ENCODE results near the gene GAS7. TPM values are rescaled to one million over a fixed set of nuclear protein-coding genes. Genes with fewer than 3 reads are reported as not detected.

Gene GAS7
- total RNA-seq, 1 experiment from 2014 or later = 12.3 TPM

- Mint-ChIP-seq H3K27ac (no peak overlapping the region), H3K4me3 (no peak overlapping the region), H3K36me3 (no peaks in the 10 kb centered on the region), H3K4me1 (peaks cover 5% of the 10 kb centered on the region; the same call in 1 of the 2 replicates), H3K27me3 (ENCODE audit: low read depth) (no peaks in the 10 kb centered on the region; the same call in 1 of the 2 replicates), H3K9me3 (no peaks in the 10 kb centered on the region)
- ATAC-seq (no peak), DNase-seq (ENCODE audit: low spot score) (no peak)
- no peak for TF ChIP-seq TEAD4 (CRISPR knock-in tag; IDR thresholded peaks at IDR 0.05)
- TF ChIP-seq NR2C2 (CRISPR knock-in tag; IDR thresholded peaks at IDR 0.05) = no peak
- TF ChIP-seq MAX (CRISPR knock-in tag; IDR thresholded peaks at IDR 0.05) = no peak
- no peak for TF ChIP-seq ATF1 (CRISPR knock-in tag; IDR thresholded peaks at IDR 0.05)
- no peak for TF ChIP-seq E2F4 (CRISPR knock-in tag; IDR thresholded peaks at IDR 0.05; ENCODE audit: borderline replicate concordance, low read depth)
- TF ChIP-seq ELF4 (CRISPR knock-in tag; IDR thresholded peaks at IDR 0.05; ENCODE audit: low read depth) = no peak
- no peak for TF ChIP-seq EMX1 (CRISPR knock-in tag; IDR thresholded peaks at IDR 0.05)
- TF ChIP-seq STAT6 (CRISPR knock-in tag; conservative IDR thresholded peaks at IDR 0.05; ENCODE audit: low read depth) = no peak
- TF ChIP-seq AR (CRISPR knock-in tag; IDR thresholded peaks at IDR 0.05) = no peak
- ChIA-PET POLR2A (no interaction called here), CTCF (interaction anchor here (1.1 to 1.3 kb wide), 3 partner anchors 8 to 336 kb away, joined by 3 to 4 read pairs (median 3); no protein-coding TSS in a partner anchor)
Measured at GRCh38 chr17:9913476-9913875, 284.9 kb downstream of the GAS7 start.

- Mint-ChIP-seq H3K27ac (no peak overlapping the region), H3K36me3 (no peaks in the 10 kb centered on the region), H3K4me3 (no peak overlapping the region), H3K4me1 (peaks cover 12% of the 10 kb centered on the region), H3K27me3 (ENCODE audit: low read depth) (no peaks in the 10 kb centered on the region; the same call in 1 of the 2 replicates), H3K9me3 (no peaks in the 10 kb centered on the region)
- ChIA-PET POLR2A (no interaction called here), CTCF (interaction anchor here (1.0 to 1.2 kb wide), 4 partner anchors 12 to 335 kb away, joined by 3 to 4 read pairs (median 3); no protein-coding TSS in a partner anchor)
- ATAC-seq = no peak
- TF ChIP-seq IRF1 (CRISPR knock-in tag; IDR thresholded peaks at IDR 0.05) (no peak), HMGA2 (CRISPR knock-in tag; IDR thresholded peaks at IDR 0.05) (no peak), CREB1 (CRISPR knock-in tag; IDR thresholded peaks at IDR 0.05) (no peak), ZNF532 (CRISPR knock-in tag; IDR thresholded peaks at IDR 0.05; ENCODE audit: borderline replicate concordance) (no peak), ZBTB21 (CRISPR knock-in tag; IDR thresholded peaks at IDR 0.05; ENCODE audit: borderline replicate concordance) (no peak), SOX15 (CRISPR knock-in tag; IDR thresholded peaks at IDR 0.05) (no peak), MAX (CRISPR knock-in tag; IDR thresholded peaks at IDR 0.05) (no peak), SP1 (CRISPR knock-in tag; conservative IDR thresholded peaks at IDR 0.05) (no peak), ELF4 (CRISPR knock-in tag; IDR thresholded peaks at IDR 0.05; ENCODE audit: low read depth) (no peak), ATF3 (CRISPR knock-in tag; conservative IDR thresholded peaks at IDR 0.05) (no peak)
- no peak for DNase-seq (ENCODE audit: low spot score)
Measured at GRCh38 chr17:9912121-9913099, 286.0 kb downstream of the GAS7 start.

All from WTC11 (cell line).